ENCODE measurements around the gene CAMK2D.

The CAMK2D gene

DNA sequence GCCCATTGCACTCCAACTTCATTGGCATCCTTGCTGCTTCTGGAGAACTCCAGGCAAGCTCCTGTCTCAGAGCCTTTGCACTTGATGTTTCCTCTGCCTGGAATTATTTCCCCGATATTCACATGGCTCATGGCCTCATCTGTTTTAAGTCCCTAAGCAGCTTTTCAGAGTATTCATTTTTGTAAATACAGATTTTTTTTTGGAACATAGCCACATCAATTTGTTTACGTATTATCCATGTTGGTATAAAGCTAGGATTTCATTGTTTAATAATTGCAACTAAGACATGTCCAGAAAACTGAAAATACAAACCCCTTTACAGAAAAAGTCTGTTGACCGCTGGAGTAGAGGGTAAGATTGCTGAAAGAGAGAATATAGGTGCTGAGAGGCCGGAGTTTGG lies 142.0 kb downstream of the CAMK2D start:
- TF ChIP-seq POLR2AphosphoS5 (IDR thresholded peaks at IDR 0.05; ENCODE audit: low read depth, low read length) (no peak), FOXP2 (optimal IDR thresholded peaks at IDR 0.05; ENCODE audit: borderline replicate concordance, extremely low read depth, extremely low read length, insufficient read depth) (no peak), TAF1 (IDR thresholded peaks at IDR 0.05; ENCODE audit: borderline replicate concordance, insufficient read depth, low read length) (no peak), SIN3A (IDR thresholded peaks at IDR 0.05; ENCODE audit: borderline replicate concordance, insufficient read depth, low read length) (no peak)
- TF ChIP-seq, protein P1, sequence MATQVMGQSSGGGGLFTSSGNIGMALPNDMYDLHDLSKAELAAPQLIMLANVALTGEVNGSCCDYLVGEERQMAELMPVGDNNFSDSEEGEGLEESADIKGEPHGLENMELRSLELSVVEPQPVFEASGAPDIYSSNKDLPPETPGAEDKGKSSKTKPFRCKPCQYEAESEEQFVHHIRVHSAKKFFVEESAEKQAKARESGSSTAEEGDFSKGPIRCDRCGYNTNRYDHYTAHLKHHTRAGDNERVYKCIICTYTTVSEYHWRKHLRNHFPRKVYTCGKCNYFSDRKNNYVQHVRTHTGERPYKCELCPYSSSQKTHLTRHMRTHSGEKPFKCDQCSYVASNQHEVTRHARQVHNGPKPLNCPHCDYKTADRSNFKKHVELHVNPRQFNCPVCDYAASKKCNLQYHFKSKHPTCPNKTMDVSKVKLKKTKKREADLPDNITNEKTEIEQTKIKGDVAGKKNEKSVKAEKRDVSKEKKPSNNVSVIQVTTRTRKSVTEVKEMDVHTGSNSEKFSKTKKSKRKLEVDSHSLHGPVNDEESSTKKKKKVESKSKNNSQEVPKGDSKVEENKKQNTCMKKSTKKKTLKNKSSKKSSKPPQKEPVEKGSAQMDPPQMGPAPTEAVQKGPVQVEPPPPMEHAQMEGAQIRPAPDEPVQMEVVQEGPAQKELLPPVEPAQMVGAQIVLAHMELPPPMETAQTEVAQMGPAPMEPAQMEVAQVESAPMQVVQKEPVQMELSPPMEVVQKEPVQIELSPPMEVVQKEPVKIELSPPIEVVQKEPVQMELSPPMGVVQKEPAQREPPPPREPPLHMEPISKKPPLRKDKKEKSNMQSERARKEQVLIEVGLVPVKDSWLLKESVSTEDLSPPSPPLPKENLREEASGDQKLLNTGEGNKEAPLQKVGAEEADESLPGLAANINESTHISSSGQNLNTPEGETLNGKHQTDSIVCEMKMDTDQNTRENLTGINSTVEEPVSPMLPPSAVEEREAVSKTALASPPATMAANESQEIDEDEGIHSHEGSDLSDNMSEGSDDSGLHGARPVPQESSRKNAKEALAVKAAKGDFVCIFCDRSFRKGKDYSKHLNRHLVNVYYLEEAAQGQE (IDR thresholded peaks at IDR 0.05; ENCODE audit: insufficient read depth in 1 of 2, low read depth in 2 of 2, low read length in 2 of 2), result no peak

- TF ChIP-seq TAF1 (IDR thresholded peaks at IDR 0.05; ENCODE audit: borderline replicate concordance, insufficient read depth, low read length), result no peak
- TF ChIP-seq POLR2AphosphoS5 (IDR thresholded peaks at IDR 0.05; ENCODE audit: low read depth, low read length), result no peak
- TF ChIP-seq, protein P1 (IDR thresholded peaks at IDR 0.05; ENCODE audit: insufficient read depth in 1 of 2, low read depth in 2 of 2, low read length in 2 of 2), result no peak
- no peak for TF ChIP-seq FOXP2 (optimal IDR thresholded peaks at IDR 0.05; ENCODE audit: borderline replicate concordance, extremely low read depth, extremely low read length, insufficient read depth)
- no peak for TF ChIP-seq SIN3A (IDR thresholded peaks at IDR 0.05; ENCODE audit: borderline replicate concordance, insufficient read depth, low read length)
Measured at GRCh38 chr4:113618205-113618604, 143.3 kb downstream of the CAMK2D start.

GRCh38 chr4:113617195-113617594 lies 144.3 kb downstream of the CAMK2D start:
- TF ChIP-seq SIN3A (IDR thresholded peaks at IDR 0.05; ENCODE audit: borderline replicate concordance, insufficient read depth, low read length), result no peak
- no peak for TF ChIP-seq POLR2AphosphoS5 (IDR thresholded peaks at IDR 0.05; ENCODE audit: low read depth, low read length)
- TF ChIP-seq, protein P1 (IDR thresholded peaks at IDR 0.05; ENCODE audit: insufficient read depth in 1 of 2, low read depth in 2 of 2, low read length in 2 of 2), result no peak
- TF ChIP-seq FOXP2 (optimal IDR thresholded peaks at IDR 0.05; ENCODE audit: borderline replicate concordance, extremely low read depth, extremely low read length, insufficient read depth), result no peak
- no peak for TF ChIP-seq TAF1 (IDR thresholded peaks at IDR 0.05; ENCODE audit: borderline replicate concordance, insufficient read depth, low read length)

- TF ChIP-seq SIN3A (IDR thresholded peaks at IDR 0.05; ENCODE audit: borderline replicate concordance, insufficient read depth, low read length) (no peak), TAF1 (IDR thresholded peaks at IDR 0.05; ENCODE audit: borderline replicate concordance, insufficient read depth, low read length) (no peak), POLR2AphosphoS5 (IDR thresholded peaks at IDR 0.05; ENCODE audit: low read depth, low read length) (no peak), FOXP2 (optimal IDR thresholded peaks at IDR 0.05; ENCODE audit: borderline replicate concordance, extremely low read depth, extremely low read length, insufficient read depth) (no peak)
- TF ChIP-seq, protein P1 (IDR thresholded peaks at IDR 0.05; ENCODE audit: insufficient read depth in 1 of 2, low read depth in 2 of 2, low read length in 2 of 2), result no peak
Measured at GRCh38 chr4:113616443-113616842, 145.1 kb downstream of the CAMK2D start.

GRCh38 chr4:113614414-113614813 lies 147.1 kb downstream of the CAMK2D start:
- TF ChIP-seq SIN3A (IDR thresholded peaks at IDR 0.05; ENCODE audit: borderline replicate concordance, insufficient read depth, low read length), result no peak
- no peak for TF ChIP-seq TAF1 (IDR thresholded peaks at IDR 0.05; ENCODE audit: borderline replicate concordance, insufficient read depth, low read length)
- TF ChIP-seq, protein P1 (IDR thresholded peaks at IDR 0.05; ENCODE audit: insufficient read depth in 1 of 2, low read depth in 2 of 2, low read length in 2 of 2), result no peak
- no peak for TF ChIP-seq FOXP2 (optimal IDR thresholded peaks at IDR 0.05; ENCODE audit: borderline replicate concordance, extremely low read depth, extremely low read length, insufficient read depth)
- no peak for TF ChIP-seq POLR2AphosphoS5 (IDR thresholded peaks at IDR 0.05; ENCODE audit: low read depth, low read length)

Measured in PFSK-1 (cell line).